Stimulated activated naive CD8-positive, alpha-beta T cell treated with anti-CD3 and anti-CD28 coated beads, Interleukin-15, amount 100 ng/mL, for 72 hours (primary cell): ENCODE results near the gene PCDHA2.
"Not testable (repeated sequence)": the region's sequence is repeated elsewhere in the genome, so short reads cannot be mapped to it uniquely, and the experiment has no call there.

Source experiments
- ATAC-seq: fragments of 150-1000 bp; cut with Tn5 transposase; 2 replicates; pipeline ENCODE4 v1.10.0; 2021; ENCODE audit warnings: mild to moderate bottlenecking, moderate library complexity
- DNase-seq, 2 donors: peaks; one replicate each; pipeline ENCODE4 v3.0.0; 2021 to 2022
- H3K27ac Mint-ChIP-seq, 2 donors: one replicate each; pipeline ENCODE4 v1.8.0; 2022; ENCODE audit warnings: mild to moderate bottlenecking in 2 of 2, mixed read lengths in 2 of 2, moderate library complexity in 2 of 2
- H3K27me3 Mint-ChIP-seq: one replicate; pipeline ENCODE4 v1.8.0; 2022; ENCODE audit warnings: mixed read lengths
- H3K4me1 Mint-ChIP-seq: one replicate; pipeline ENCODE4 v1.8.0; 2022; ENCODE audit warnings: mild to moderate bottlenecking, mixed read lengths
- H3K4me3 Mint-ChIP-seq, 2 donors: one replicate each; pipeline ENCODE4 v1.8.0; 2022; ENCODE audit warnings: mild to moderate bottlenecking in 2 of 2, mixed read lengths in 2 of 2, moderate library complexity in 1 of 2
- H3K9me3 Mint-ChIP-seq, 2 donors: one replicate each; pipeline ENCODE4 v1.8.0; 2022; ENCODE audit warnings: mixed read lengths in 2 of 2

PCDHA2 gene

GRCh38 chr5:140834439-140835008 lies 39.9 kb downstream of the PCDHA2 start:
- H3K9me3 Mint-ChIP-seq, result peaks cover 9 to 28% of the 10 kb centered on the region in 2 donors
- peaks cover 27% of the 10 kb centered on the region for H3K27me3 Mint-ChIP-seq
- not testable (repeated sequence) for H3K4me3 Mint-ChIP-seq, DNase-seq, ATAC-seq, H3K27ac Mint-ChIP-seq, H3K4me1 Mint-ChIP-seq

GRCh38 chr5:140835622-140836510 lies 41.2 kb downstream of the PCDHA2 start:
- no peaks in the 10 kb centered on the region for H3K4me1 Mint-ChIP-seq
- H3K27me3 Mint-ChIP-seq, result peaks cover 37% of the 10 kb centered on the region
- ATAC-seq, result no peak
- no peak for DNase-seq
- no peak overlapping the region for H3K27ac Mint-ChIP-seq
- peaks cover 18 to 36% of the 10 kb centered on the region in 2 donors for H3K9me3 Mint-ChIP-seq
- H3K4me3 Mint-ChIP-seq, result no peak overlapping the region

GRCh38 chr5:140840978-140841962 lies 46.6 kb downstream of the PCDHA2 start, which contains the start of gene PCDHA8:
PCDHA8 (plus strand) TSS chr5:140841187; CDS start chr5:140841322, 135 bp downstream.
- H3K9me3 Mint-ChIP-seq, result peaks cover 14 to 22% of the 10 kb centered on the region in 2 donors
- no peak for DNase-seq
- ATAC-seq, result no peak
- no peak within 1 kb of the TSS for H3K27ac Mint-ChIP-seq
- H3K27me3 Mint-ChIP-seq, result peaks cover 10% of the 10 kb centered on the region
- H3K4me1 Mint-ChIP-seq, result no peaks in the 10 kb centered on the region
- no peak within 1 kb of the TSS for H3K4me3 Mint-ChIP-seq

- H3K27me3 Mint-ChIP-seq, result peaks cover 19% of the 10 kb centered on the region
- H3K4me3 Mint-ChIP-seq, result no peak overlapping the region
- no peak overlapping the region for H3K27ac Mint-ChIP-seq
- DNase-seq (no peak), ATAC-seq (no peak)
- H3K4me1 Mint-ChIP-seq, result no peaks in the 10 kb centered on the region
- peaks cover 19 to 21% of the 10 kb centered on the region in 2 donors for H3K9me3 Mint-ChIP-seq
Observed at GRCh38 chr5:140842798-140843733, 48.4 kb downstream of the PCDHA2 start.
